Loucy (cell line): ENCODE measurements around the gene MLF2.

Experiments used
- CTCF ChIP-seq: fragments of 200-600 bp; sonication (generic); conservative IDR thresholded peaks from 2 replicates; pipeline ENCODE4 v1.5.1; 2014; ENCODE audit warnings: mild to moderate bottlenecking, antibody characterized with exemption, low read length
- EZH2phosphoT487 ChIP-seq: fragments of 200-600 bp; IDR thresholded peaks from 2 replicates; pipeline ENCODE4 v1.6.1; 2018; ENCODE audit warnings: antibody characterized with exemption, mild to moderate bottlenecking, moderate library complexity, borderline replicate concordance

GRCh38 chr12:6796576-6796975 is 43.6 kb upstream of the MLF2 start:
- TF ChIP-seq CTCF: no peak
- no peak for TF ChIP-seq EZH2phosphoT487
